GM18873 (cell line): ENCODE measurements around the gene DNAJC7.

Experiments
- ATAC-seq: cut with Tn5 transposase; IDR thresholded peaks from one replicate; pipeline ENCODE4 v1.9.1; 2021; ENCODE audit warnings: mild to moderate bottlenecking, moderate library complexity, moderate number of reproducible peaks; ENCODE audit not compliant: unreplicated experiment, low FRiP score

The DNAJC7 gene

DNA sequence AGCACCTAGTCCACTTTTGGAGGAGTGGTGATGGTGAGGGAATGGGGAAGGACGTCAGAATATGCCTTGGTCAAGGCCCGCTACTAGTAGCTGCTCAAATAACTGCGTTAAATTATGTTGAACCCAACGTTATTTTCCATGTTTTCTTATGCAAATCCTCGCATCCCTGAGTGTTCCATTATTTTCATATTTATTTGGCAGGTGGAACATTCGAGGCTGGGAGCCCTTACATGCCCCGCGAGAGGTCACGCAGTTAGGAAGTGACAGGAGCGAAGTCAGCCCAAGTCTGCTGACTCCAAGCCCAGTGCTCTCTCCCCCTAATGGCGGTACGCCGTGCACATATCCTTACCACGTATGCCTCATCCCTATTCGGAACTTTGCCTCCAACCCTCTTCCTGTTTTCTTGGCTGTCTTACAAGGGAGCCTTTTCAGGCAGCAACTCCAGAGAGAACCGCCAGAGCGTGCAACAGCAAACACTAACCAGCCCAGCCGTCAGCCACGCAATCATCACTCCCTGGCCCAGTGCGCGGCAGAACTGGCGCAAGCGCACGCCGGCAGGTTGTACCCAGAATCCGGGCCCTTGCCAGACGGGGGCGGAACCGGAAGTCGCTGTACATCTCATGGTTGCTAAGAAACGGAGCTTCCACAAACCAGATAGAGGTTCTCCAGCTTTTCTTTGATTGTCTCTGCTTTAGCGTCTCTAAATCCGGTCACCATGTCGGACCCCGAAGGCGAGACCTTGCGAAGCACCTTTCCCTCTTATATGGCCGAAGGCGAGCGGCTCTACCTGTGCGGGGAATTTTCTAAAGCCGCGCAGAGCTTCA is 87.0 kb downstream of the DNAJC7 start, which contains the start of gene ODAD4:
Gene ODAD4, plus strand, starts transcription at position 609 of the 824 bp plus-strand sequence. Its CDS starts 107 bp downstream, at position 716.
- peak; percentile 89 for ATAC-seq

- ATAC-seq, result no peak
Observed at GRCh38 chr17:41928693-41929251, 88.5 kb downstream of the DNAJC7 start.
